GM12878 (cell line): ENCODE results near the gene CCSER1. TPM values are rescaled to one million over a fixed set of nuclear protein-coding genes. Genes with fewer than 3 reads are reported as not detected.

Source experiments
- ATAC-seq: fragments of 200-7000 bp; cut with Tn5 transposase; 3 replicates; pipeline ENCODE4 v1.9.1; 2020; ENCODE audit warnings: mild to moderate bottlenecking, moderate library complexity
- BruUV-seq: library from RNA; stranded (reverse); fragments of 400-500 nt; replicated peaks from 2 replicates; lab custom pipeline; 2021; lab: Mats Ljungman, UMichigan
- CTCF ChIA-PET: fragments of 300-600 bp; sonication (Branson Sonifier 250); formaldehyde crosslinking; extraction: SDS; loops from one replicate; lab custom pipeline; 2021; ENCODE audit warnings: inconsistent platforms; lab: Yijun Ruan, JAX
- POLR2A ChIA-PET: fragments of 350-600 bp; formaldehyde crosslinking; extraction: SDS; loops from one replicate; lab custom pipeline; 2021; ENCODE audit warnings: inconsistent platforms; lab: Charles Lee
- RAD21 ChIA-PET: fragments of 300-600 bp; sonication (Branson Sonifier 250); formaldehyde crosslinking; loops from one replicate; lab custom pipeline; 2023; ENCODE audit warnings: antibody characterized with exemption; ENCODE audit not compliant: unreplicated experiment; lab: Charles Lee
- SMC1A ChIA-PET: fragments of 300-600 bp; sonication (Branson Sonifier 250); formaldehyde crosslinking; loops from one replicate; lab custom pipeline; 2023; ENCODE audit not compliant: unreplicated experiment, uncharacterized antibody; lab: Charles Lee
- DNase-seq: peaks from one replicate; pipeline ENCODE4 v3.0.0-alpha.2; 2011; ENCODE audit warnings: low read depth, low spot score
- FAIRE-seq: peaks from 3 replicates; lab custom pipeline; 2011; peaks lifted over from hg19 to GRCh38; lab: Jason Lieb, UNC
- H2AFZ ChIP-seq: 2 replicates; pipeline ENCODE4 v1.6.0; 2011; ENCODE audit warnings: low read depth, low read length, control low read depth; ENCODE audit not compliant: control insufficient read depth
- H3K27ac ChIP-seq: 2 replicates; pipeline ENCODE4 v1.5.1; 2011; ENCODE audit warnings: control low read depth; ENCODE audit not compliant: control insufficient read depth, insufficient read depth
- H3K27me3 ChIP-seq, 2 experiments: replicated peaks in 1 of 2; 2 replicates each; pipeline versions ENCODE4 v1.6.0 to v1.6.1; 2011; ENCODE audit warnings: low read length in 1 of 2; ENCODE audit not compliant: control insufficient read depth in 2 of 2, insufficient read depth in 2 of 2
- H3K36me3 ChIP-seq, 2 experiments: 2 replicates each; pipeline ENCODE4 v1.5.1; 2011; ENCODE audit warnings: low read length in 1 of 2; ENCODE audit not compliant: control insufficient read depth in 2 of 2, insufficient read depth in 2 of 2
- H3K4me1 ChIP-seq: 2 replicates; pipeline ENCODE4 v1.6.1; 2011; ENCODE audit warnings: mild to moderate bottlenecking, low read length, moderate library complexity, mixed read lengths; ENCODE audit not compliant: control insufficient read depth, insufficient read depth
- H3K4me2 ChIP-seq: 2 replicates; pipeline ENCODE4 v1.6.0; 2011; ENCODE audit warnings: control low read depth; ENCODE audit not compliant: control insufficient read depth, insufficient read depth
- H3K4me3 ChIP-seq: fragments of 200-600 bp; sonication (generic); 2 replicates; pipeline ENCODE4 v1.5.1; 2016
- H3K79me2 ChIP-seq: 2 replicates; pipeline ENCODE4 v1.6.0; 2011; ENCODE audit warnings: low read length; ENCODE audit not compliant: control insufficient read depth, insufficient read depth
- H3K9ac ChIP-seq: 2 replicates; pipeline ENCODE4 v1.8.0; 2011; ENCODE audit warnings: low read length, control low read depth, mixed read lengths; ENCODE audit not compliant: control insufficient read depth, insufficient read depth
- H3K9me3 ChIP-seq: replicated peaks from 3 replicates; pipeline ENCODE4 v1.5.1; 2011; ENCODE audit warnings: mild to moderate bottlenecking, low read length; ENCODE audit not compliant: control insufficient read depth, insufficient read depth
- H4K20me1 ChIP-seq: 2 replicates; pipeline ENCODE4 v1.6.0; 2011; ENCODE audit not compliant: control insufficient read depth, insufficient read depth
- BMI1 ChIP-seq: fragments of 450-650 bp; IDR thresholded peaks from 2 replicates; pipeline ENCODE4 v1.6.1; 2016; ENCODE audit warnings: mild to moderate bottlenecking, moderate library complexity, borderline replicate concordance
- EED ChIP-seq: sonication (generic); IDR thresholded peaks from 2 replicates; pipeline ENCODE4 v1.6.1; 2016; ENCODE audit warnings: antibody characterized with exemption, low read depth
- FOXM1 ChIP-seq: IDR thresholded peaks from 2 replicates; pipeline ENCODE4 v1.6.1; 2012; ENCODE audit warnings: low read depth, mild to moderate bottlenecking, inconsistent platforms, low read length, moderate library complexity
- IKZF1 ChIP-seq: fragments of 450-650 bp; conservative IDR thresholded peaks from 2 replicates; pipeline ENCODE4 v1.6.1; 2017; ENCODE audit warnings: antibody characterized with exemption, mild to moderate bottlenecking
- MXI1 ChIP-seq: fragments of 150-350 bp; IDR thresholded peaks from 2 replicates; pipeline ENCODE4 v1.6.1; 2011; ENCODE audit warnings: low read depth, mild to moderate bottlenecking, inconsistent platforms, low read length, improper control_type of control experiment
- SMAD1 ChIP-seq: fragments of 450-650 bp; IDR thresholded peaks from 2 replicates; pipeline ENCODE4 v1.6.1; 2018; ENCODE audit warnings: mild to moderate bottlenecking, low read depth; ENCODE audit not compliant: partially characterized antibody
- SMC3 ChIP-seq: IDR thresholded peaks from 2 replicates; pipeline ENCODE4 v1.6.1; 2011; ENCODE audit warnings: low read length, improper control_type of control experiment, borderline replicate concordance
- TAF1 ChIP-seq: IDR thresholded peaks from 2 replicates; pipeline ENCODE4 v1.6.1; 2011; ENCODE audit warnings: mild to moderate bottlenecking, low read depth, low read length, borderline replicate concordance
- WGBS: methylation state at CpG from one replicate; pipeline ENCODE4 v1.1.6; 2016; ENCODE audit warnings: low lambda C conversion rate; ENCODE audit not compliant: insufficient replicate concordance, insufficient coverage; ENCODE audit errors: missing lambda C conversion rate; 5-methylcytosine and 5-hydroxymethylcytosine counted together
- in situ Hi-C: fragments of 300-500 bp; cut with MboI; formaldehyde crosslinking; loops from 9 replicates; pipeline ENCODE4 v1.14.3; 2018; ENCODE audit warnings: mixed read lengths
- intact Hi-C: fragments of 100-400 bp; cut with micrococcal nuclease; formaldehyde crosslinking; loops from one replicate; pipeline ENCODE4 v1.14.2; 2022; ENCODE audit not compliant: unreplicated experiment
- polyA plus RNA-seq, 11 experiments: library from polyadenylated mRNA; depleted of rRNA in 4 of 11; unstranded in 6 of 11; stranded (reverse) in 5 of 11; fragments of >200 nt; fragmentation: Nextera tagmentation in 4 of 11; fragmentation: Illumina TruSeq in 1 of 11; extraction: Ambion mirVana in 4 of 11; extraction: Trizol in 1 of 11; gene quantifications; 1 replicate in 1 of 11; 2 replicates in 10 of 11; pipeline versions ENCODE4 v1.2.1 to v1.2.3, GENCODE V29; 2011 to 2016; ENCODE audit warnings: inconsistent platforms in 2 of 11, missing spikeins in 2 of 11, low read depth in 1 of 11
- total RNA-seq, 4 experiments: library from RNA; depleted of rRNA in 3 of 4; stranded (reverse); fragments of >200 nt in 3 of 4; fragmentation: Illumina TruSeq in 1 of 4; extraction: Trizol in 1 of 4; gene quantifications; 2 replicates each; pipeline versions ENCODE4 v1.2.1 to v1.2.3, GENCODE V29; 2013 to 2021
- TF ChIP-seq, protein P1 (sequence below), 3 experiments: IDR thresholded peaks in 2 of 3; conservative IDR thresholded peaks in 1 of 3; 2 replicates each; pipeline ENCODE4 v1.5.1; 2011; ENCODE audit warnings: low read depth in 3 of 3, low read length in 3 of 3, mild to moderate bottlenecking in 3 of 3, control low read depth in 2 of 3, moderate library complexity in 2 of 3, inconsistent platforms in 1 of 3, mixed read lengths in 1 of 3; ENCODE audit not compliant: control insufficient read depth in 2 of 3, insufficient read depth in 1 of 3; ENCODE audit errors: extremely low read depth in 1 of 3
- TF ChIP-seq, protein P2 (sequence below): fragments of 450-650 bp; IDR thresholded peaks from 2 replicates; pipeline ENCODE4 v1.6.1; 2017; ENCODE audit warnings: mild to moderate bottlenecking, low read depth, inconsistent platforms; ENCODE audit not compliant: poor library complexity, severe bottlenecking

The CCSER1 gene
- total and polyA plus RNA-seq, 10 of the 15 experiments (the other 5 are each of a cell fraction or from before 2014, with no cell fraction given): 0.22 to 2.7 (median 1.0) TPM

DNA sequence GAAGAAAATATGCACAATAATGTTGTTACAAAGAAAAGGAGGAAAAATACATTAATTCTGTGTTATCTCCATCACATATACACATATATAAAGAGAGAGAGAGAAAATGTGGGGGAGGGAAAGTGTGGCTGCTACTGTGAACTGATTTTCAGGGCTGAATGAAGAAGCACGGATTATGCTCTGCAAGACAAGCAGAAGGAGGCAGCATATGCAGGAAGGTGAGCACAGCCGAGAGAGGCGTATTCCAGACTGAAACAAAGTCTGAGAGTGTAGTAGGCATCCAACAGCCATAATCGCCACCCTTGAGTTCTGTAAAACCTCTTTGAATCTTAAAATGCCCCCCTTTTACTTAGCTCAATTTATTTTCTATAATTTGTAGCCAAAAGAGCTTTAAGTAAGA lies 1094.8 kb downstream of the CCSER1 start (continued):
- TF ChIP-seq TAF1: no peak
- TF ChIP-seq IKZF1: no peak
- no peak for TF ChIP-seq EED
- no peak for TF ChIP-seq FOXM1
- TF ChIP-seq BMI1: no peak
- TF ChIP-seq SMC3: no peak
- no peak for TF ChIP-seq SMAD1

DNA sequence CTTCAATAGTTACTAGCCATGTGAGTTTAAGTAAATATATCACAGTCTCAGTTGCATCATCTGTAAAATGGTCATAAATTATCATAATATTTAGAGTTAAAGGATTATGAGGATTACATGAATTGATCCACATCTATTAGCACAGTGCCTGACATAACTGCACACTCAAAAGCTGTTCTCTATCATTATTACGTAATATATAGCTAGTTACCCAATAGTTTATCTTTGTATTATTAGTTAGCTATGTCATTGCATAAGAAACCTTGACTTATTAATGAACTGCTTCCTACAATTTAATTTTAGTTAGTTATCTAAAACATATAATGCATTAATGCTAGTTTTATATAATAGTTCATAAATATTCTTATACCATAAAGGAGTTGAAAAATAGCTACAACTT lies 1099.7 kb downstream of the CCSER1 start:
- RAD21 ChIA-PET: no interaction called here
- no peak overlapping the region for H3K4me3 ChIP-seq
- CTCF ChIA-PET: interaction anchor here (0.5 kb wide), 1 partner anchor 1464 kb away, joined by 3 read pairs; no protein-coding TSS in a partner anchor
- H3K4me1 ChIP-seq: no peaks in the 10 kb centered on the region
- ATAC-seq (no peak), DNase-seq (no peak), FAIRE-seq (no peak)
- TF ChIP-seq, protein P1, sequence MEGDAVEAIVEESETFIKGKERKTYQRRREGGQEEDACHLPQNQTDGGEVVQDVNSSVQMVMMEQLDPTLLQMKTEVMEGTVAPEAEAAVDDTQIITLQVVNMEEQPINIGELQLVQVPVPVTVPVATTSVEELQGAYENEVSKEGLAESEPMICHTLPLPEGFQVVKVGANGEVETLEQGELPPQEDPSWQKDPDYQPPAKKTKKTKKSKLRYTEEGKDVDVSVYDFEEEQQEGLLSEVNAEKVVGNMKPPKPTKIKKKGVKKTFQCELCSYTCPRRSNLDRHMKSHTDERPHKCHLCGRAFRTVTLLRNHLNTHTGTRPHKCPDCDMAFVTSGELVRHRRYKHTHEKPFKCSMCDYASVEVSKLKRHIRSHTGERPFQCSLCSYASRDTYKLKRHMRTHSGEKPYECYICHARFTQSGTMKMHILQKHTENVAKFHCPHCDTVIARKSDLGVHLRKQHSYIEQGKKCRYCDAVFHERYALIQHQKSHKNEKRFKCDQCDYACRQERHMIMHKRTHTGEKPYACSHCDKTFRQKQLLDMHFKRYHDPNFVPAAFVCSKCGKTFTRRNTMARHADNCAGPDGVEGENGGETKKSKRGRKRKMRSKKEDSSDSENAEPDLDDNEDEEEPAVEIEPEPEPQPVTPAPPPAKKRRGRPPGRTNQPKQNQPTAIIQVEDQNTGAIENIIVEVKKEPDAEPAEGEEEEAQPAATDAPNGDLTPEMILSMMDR (IDR thresholded peaks at IDR 0.05 in 2 of 3, conservative IDR thresholded peaks at IDR 0.05 in 1 of 3; ENCODE audit: control insufficient read depth in 2 of 3, extremely low read depth in 1 of 3, insufficient read depth in 1 of 3, low read depth in 3 of 3, low read length in 3 of 3): no peak
- TF ChIP-seq, protein P2, sequence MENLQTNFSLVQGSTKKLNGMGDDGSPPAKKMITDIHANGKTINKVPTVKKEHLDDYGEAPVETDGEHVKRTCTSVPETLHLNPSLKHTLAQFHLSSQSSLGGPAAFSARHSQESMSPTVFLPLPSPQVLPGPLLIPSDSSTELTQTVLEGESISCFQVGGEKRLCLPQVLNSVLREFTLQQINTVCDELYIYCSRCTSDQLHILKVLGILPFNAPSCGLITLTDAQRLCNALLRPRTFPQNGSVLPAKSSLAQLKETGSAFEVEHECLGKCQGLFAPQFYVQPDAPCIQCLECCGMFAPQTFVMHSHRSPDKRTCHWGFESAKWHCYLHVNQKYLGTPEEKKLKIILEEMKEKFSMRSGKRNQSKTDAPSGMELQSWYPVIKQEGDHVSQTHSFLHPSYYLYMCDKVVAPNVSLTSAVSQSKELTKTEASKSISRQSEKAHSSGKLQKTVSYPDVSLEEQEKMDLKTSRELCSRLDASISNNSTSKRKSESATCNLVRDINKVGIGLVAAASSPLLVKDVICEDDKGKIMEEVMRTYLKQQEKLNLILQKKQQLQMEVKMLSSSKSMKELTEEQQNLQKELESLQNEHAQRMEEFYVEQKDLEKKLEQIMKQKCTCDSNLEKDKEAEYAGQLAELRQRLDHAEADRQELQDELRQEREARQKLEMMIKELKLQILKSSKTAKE: no peak
- TF ChIP-seq MXI1: no peak
- intact Hi-C loops: no loop called here
- no peaks in the 10 kb centered on the region for H3K79me2 ChIP-seq
- in situ Hi-C loops: no loop called here
- no peak overlapping the region for H3K27ac ChIP-seq
- no TSS peak for BruUV-seq
- H4K20me1 ChIP-seq: no peaks in the 10 kb centered on the region
- H3K9ac ChIP-seq: no peak overlapping the region
- 0% methylated on average over 1 of the region's 1 CpG for WGBS
- H3K27me3 ChIP-seq: no peaks in the 10 kb centered on the region
- H3K36me3 ChIP-seq: no peaks in the 10 kb centered on the region
- no peak overlapping the region for H3K4me2 ChIP-seq
- no peak overlapping the region for H2AFZ ChIP-seq
- SMC1A ChIA-PET: no interaction called here
- no peaks in the 10 kb centered on the region for H3K9me3 ChIP-seq
- POLR2A ChIA-PET: no interaction called here
